ENCODE results near the gene POLE3.

DNA sequence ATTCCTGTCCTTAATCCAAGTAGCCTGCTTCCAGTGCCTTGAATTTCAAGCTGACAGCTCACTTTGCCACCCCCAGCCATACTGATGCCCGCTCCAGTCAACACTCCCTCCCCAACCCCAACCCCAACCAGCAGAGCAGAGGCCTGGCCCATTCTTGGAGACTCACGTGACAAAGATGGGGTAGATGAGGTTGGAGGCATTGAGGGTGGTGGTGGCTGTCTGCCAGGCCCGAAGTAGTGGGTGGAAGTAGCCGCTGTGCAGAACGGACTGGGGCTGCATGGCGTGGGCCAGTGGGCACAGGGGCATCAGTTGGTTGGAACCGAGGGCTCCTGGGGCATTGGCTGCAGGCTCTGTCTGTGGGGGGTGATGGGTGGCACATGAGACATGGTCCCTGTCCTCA, 17.2 kb downstream of the POLE3 start:
- TF ChIP-seq, protein P1, sequence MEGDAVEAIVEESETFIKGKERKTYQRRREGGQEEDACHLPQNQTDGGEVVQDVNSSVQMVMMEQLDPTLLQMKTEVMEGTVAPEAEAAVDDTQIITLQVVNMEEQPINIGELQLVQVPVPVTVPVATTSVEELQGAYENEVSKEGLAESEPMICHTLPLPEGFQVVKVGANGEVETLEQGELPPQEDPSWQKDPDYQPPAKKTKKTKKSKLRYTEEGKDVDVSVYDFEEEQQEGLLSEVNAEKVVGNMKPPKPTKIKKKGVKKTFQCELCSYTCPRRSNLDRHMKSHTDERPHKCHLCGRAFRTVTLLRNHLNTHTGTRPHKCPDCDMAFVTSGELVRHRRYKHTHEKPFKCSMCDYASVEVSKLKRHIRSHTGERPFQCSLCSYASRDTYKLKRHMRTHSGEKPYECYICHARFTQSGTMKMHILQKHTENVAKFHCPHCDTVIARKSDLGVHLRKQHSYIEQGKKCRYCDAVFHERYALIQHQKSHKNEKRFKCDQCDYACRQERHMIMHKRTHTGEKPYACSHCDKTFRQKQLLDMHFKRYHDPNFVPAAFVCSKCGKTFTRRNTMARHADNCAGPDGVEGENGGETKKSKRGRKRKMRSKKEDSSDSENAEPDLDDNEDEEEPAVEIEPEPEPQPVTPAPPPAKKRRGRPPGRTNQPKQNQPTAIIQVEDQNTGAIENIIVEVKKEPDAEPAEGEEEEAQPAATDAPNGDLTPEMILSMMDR (IDR thresholded peaks at IDR 0.05) = no peak
- TF ChIP-seq POLR2A (IDR thresholded peaks at IDR 0.05) (no peak), POLR2AphosphoS5 (IDR thresholded peaks at IDR 0.05) (no peak)
